Panc1 (cell line): ENCODE data around the gene TMEM62. TPM values are rescaled to one million over a fixed set of nuclear protein-coding genes. Genes with fewer than 3 reads are reported as not detected.

ENCODE experiments used
- ATAC-seq: fragments of 200-7000 bp; cut with Tn5 transposase; 2 replicates; pipeline ENCODE4 v1.9.1; 2020; ENCODE audit warnings: mild to moderate bottlenecking, moderate library complexity
- BruUV-seq: library from RNA; stranded (reverse); fragments of 400-500 nt; replicated peaks from 2 replicates; lab custom pipeline; 2021; lab: Mats Ljungman, UMichigan
- CTCF ChIA-PET: fragments of 300-600 bp; sonication (Branson Sonifier 250); formaldehyde crosslinking; loops from one replicate; lab custom pipeline; 2022; ENCODE audit warnings: antibody characterized with exemption; lab: Charles Lee
- POLR2A ChIA-PET: fragments of 300-600 bp; sonication (Branson Sonifier 250); formaldehyde crosslinking; loops from one replicate; lab custom pipeline; 2022; ENCODE audit warnings: antibody characterized with exemption; lab: Charles Lee
- DNase-seq: peaks from one replicate; pipeline ENCODE4 v3.0.0-alpha.2; 2010; ENCODE audit warnings: low read depth, low spot score
- H3K27ac ChIP-seq: 2 replicates; pipeline ENCODE4 v1.5.1; 2011; ENCODE audit warnings: mild to moderate bottlenecking, low read length, inconsistent platforms
- H3K27me3 ChIP-seq: fragments of 200-500 bp; sonication (Bioruptor generic); 2 replicates; pipeline ENCODE4 v1.6.0; 2014; ENCODE audit warnings: low read length, inconsistent platforms; ENCODE audit not compliant: control insufficient read depth, insufficient read depth
- H3K36me3 ChIP-seq: fragments of 200-500 bp; sonication (Bioruptor generic); 2 replicates; pipeline ENCODE4 v1.5.1; 2014; ENCODE audit warnings: inconsistent platforms, mild to moderate bottlenecking, low read length, moderate library complexity; ENCODE audit not compliant: control insufficient read depth, insufficient read depth
- H3K4me1 ChIP-seq: 2 replicates; pipeline ENCODE4 v1.5.1; 2011; ENCODE audit warnings: inconsistent platforms, mild to moderate bottlenecking, low read length, moderate library complexity; ENCODE audit not compliant: control insufficient read depth, insufficient read depth
- H3K4me3 ChIP-seq, 2 experiments: 2 replicates each; pipeline ENCODE4 v1.5.1; 2011 to 2012; ENCODE audit warnings: low read depth in 2 of 2, low read length in 2 of 2, mild to moderate bottlenecking in 2 of 2, inconsistent platforms in 1 of 2, moderate library complexity in 1 of 2
- H3K9me3 ChIP-seq: fragments of 200-500 bp; sonication (Bioruptor generic); 2 replicates; pipeline ENCODE4 v1.5.1; 2014; ENCODE audit warnings: low read depth, mild to moderate bottlenecking, inconsistent platforms, low read length, moderate library complexity; ENCODE audit not compliant: control insufficient read depth, insufficient read depth
- CTCF ChIP-seq: fragments of 450-650 bp; IDR thresholded peaks from 2 replicates; pipeline ENCODE4 v1.5.1; 2017; ENCODE audit warnings: mild to moderate bottlenecking
- POLR2AphosphoS5 ChIP-seq: IDR thresholded peaks from 2 replicates; pipeline ENCODE4 v1.6.1; 2012; ENCODE audit warnings: mild to moderate bottlenecking, low read depth, low read length, moderate library complexity
- SIN3A ChIP-seq: IDR thresholded peaks from 2 replicates; pipeline ENCODE4 v1.6.1; 2012; ENCODE audit warnings: low read depth, mild to moderate bottlenecking, low read length, moderate library complexity, borderline replicate concordance; ENCODE audit not compliant: insufficient read depth
- TCF7L2 ChIP-seq: IDR thresholded peaks from 2 replicates; pipeline ENCODE4 v1.6.1; 2011; ENCODE audit warnings: mild to moderate bottlenecking, low read depth, low read length, inconsistent platforms
- in situ Hi-C: cut with HindIII; loops from 2 replicates; pipeline ENCODE4 v1.10.0; 2016; ENCODE audit warnings: low sequenced_read_pairs, low pct_unique_long_range_greater_than_20kb
- intact Hi-C: fragments of 100-400 bp; cut with micrococcal nuclease; formaldehyde crosslinking; loops from one replicate; pipeline ENCODE4 v1.10.0; 2022; ENCODE audit not compliant: unreplicated experiment
- total RNA-seq: library from RNA; stranded (reverse); gene quantifications from one replicate; pipeline ENCODE4 v1.2.1, GENCODE V29; 2021; ENCODE audit not compliant: unreplicated experiment
- TF ChIP-seq, protein P1 (sequence below), 2 experiments: IDR thresholded peaks; 2 replicates each; pipeline ENCODE4 v1.6.1; 2011 to 2012; ENCODE audit warnings: low read depth in 2 of 2, control low read depth in 1 of 2, low read length in 1 of 2, mild to moderate bottlenecking in 1 of 2, moderate library complexity in 1 of 2; ENCODE audit not compliant: insufficient read depth in 1 of 2

TMEM62 gene
- total RNA-seq, 1 experiment from 2014 or later = 20.4 TPM

GRCh38 chr15:43214169-43214568, 80.8 kb downstream of the TMEM62 start:
- BruUV-seq = no TSS peak
- ATAC-seq (no peak), DNase-seq (no peak)
- Histone ChIP-seq H3K9me3 (no peaks in the 10 kb centered on the region), H3K4me3 (no peak overlapping the region), H3K27ac (no peak overlapping the region), H3K4me1 (no peaks in the 10 kb centered on the region), H3K36me3 (no peaks in the 10 kb centered on the region), H3K27me3 (no peaks in the 10 kb centered on the region)
- intact Hi-C loops (no loop called here), in situ Hi-C loops (no loop called here)
- TF ChIP-seq CTCF (no peak), SIN3A (no peak), TCF7L2 (no peak), POLR2AphosphoS5 (no peak)
- TF ChIP-seq, protein P1, sequence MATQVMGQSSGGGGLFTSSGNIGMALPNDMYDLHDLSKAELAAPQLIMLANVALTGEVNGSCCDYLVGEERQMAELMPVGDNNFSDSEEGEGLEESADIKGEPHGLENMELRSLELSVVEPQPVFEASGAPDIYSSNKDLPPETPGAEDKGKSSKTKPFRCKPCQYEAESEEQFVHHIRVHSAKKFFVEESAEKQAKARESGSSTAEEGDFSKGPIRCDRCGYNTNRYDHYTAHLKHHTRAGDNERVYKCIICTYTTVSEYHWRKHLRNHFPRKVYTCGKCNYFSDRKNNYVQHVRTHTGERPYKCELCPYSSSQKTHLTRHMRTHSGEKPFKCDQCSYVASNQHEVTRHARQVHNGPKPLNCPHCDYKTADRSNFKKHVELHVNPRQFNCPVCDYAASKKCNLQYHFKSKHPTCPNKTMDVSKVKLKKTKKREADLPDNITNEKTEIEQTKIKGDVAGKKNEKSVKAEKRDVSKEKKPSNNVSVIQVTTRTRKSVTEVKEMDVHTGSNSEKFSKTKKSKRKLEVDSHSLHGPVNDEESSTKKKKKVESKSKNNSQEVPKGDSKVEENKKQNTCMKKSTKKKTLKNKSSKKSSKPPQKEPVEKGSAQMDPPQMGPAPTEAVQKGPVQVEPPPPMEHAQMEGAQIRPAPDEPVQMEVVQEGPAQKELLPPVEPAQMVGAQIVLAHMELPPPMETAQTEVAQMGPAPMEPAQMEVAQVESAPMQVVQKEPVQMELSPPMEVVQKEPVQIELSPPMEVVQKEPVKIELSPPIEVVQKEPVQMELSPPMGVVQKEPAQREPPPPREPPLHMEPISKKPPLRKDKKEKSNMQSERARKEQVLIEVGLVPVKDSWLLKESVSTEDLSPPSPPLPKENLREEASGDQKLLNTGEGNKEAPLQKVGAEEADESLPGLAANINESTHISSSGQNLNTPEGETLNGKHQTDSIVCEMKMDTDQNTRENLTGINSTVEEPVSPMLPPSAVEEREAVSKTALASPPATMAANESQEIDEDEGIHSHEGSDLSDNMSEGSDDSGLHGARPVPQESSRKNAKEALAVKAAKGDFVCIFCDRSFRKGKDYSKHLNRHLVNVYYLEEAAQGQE (IDR thresholded peaks at IDR 0.05; ENCODE audit: insufficient read depth in 1 of 2, low read depth in 2 of 2, low read length in 1 of 2) = no peak
- CTCF ChIA-PET = interaction anchor here (1.0 to 1.1 kb wide), 2 partner anchors 10 to 11 kb away, joined by 3 read pairs; no protein-coding TSS in a partner anchor
- POLR2A ChIA-PET = no interaction called here

DNA sequence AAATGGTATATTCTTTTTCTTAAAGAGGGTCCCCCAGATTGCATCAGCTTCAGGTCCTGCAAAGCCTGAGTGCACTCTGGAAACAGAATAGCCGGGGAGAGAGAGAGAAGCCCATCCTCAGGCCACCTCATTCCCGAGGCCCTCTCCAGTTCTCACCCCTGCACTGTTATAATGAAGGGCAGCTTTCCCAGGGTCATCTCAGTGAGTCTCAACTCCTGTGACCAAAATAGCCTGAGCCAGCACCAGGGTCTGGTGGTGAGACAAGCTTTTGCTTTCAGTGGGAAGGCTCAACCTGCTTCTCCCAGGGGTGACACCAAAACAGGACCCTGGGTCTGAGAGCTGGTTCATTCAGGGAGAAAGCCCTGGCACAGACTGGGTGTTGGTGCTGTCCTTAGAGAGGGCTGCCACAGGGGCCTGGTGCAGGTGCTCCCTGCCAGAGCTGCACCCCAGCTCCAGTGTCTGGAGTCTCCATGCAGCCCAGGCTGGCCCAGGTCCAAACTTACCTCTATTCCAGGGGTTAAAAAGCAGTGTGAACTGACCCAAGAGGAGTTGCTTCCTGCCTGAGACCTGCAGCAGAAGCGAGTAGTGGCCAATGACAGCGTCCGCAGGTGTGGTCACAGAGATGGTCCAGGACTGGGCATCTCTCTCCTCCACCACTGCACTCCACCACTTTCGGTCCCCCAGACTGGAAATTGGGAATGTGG, 81.4 kb downstream of the TMEM62 start:
- TF ChIP-seq SIN3A (no peak), TCF7L2 (no peak), CTCF (no peak), POLR2AphosphoS5 (no peak)
- TF ChIP-seq, protein P1 (IDR thresholded peaks at IDR 0.05; ENCODE audit: insufficient read depth in 1 of 2, low read depth in 2 of 2, low read length in 1 of 2) = no peak
- CTCF ChIA-PET = interaction anchor here (1.0 to 1.1 kb wide), 2 partner anchors 11 kb away, joined by 3 read pairs; no protein-coding TSS in a partner anchor
- ATAC-seq = no peak
- no TSS peak for BruUV-seq
- Histone ChIP-seq H3K27ac (no peak overlapping the region), H3K9me3 (no peaks in the 10 kb centered on the region), H3K4me1 (no peaks in the 10 kb centered on the region), H3K36me3 (no peaks in the 10 kb centered on the region), H3K4me3 (no peak overlapping the region), H3K27me3 (no peaks in the 10 kb centered on the region)
- DNase-seq = no peak
- POLR2A ChIA-PET = no interaction called here
- intact Hi-C loops (no loop called here), in situ Hi-C loops (no loop called here)
